GM18867 (cell line): ENCODE measurements around the gene ZNF385B.

Experiments used
- ATAC-seq: cut with Tn5 transposase; IDR thresholded peaks from one replicate; pipeline ENCODE4 v1.9.1; 2021; ENCODE audit warnings: mild to moderate bottlenecking, moderate library complexity; ENCODE audit not compliant: unreplicated experiment

Gene ZNF385B

GRCh38 chr2:179454443-179455171 is 406.8 kb downstream of the ZNF385B start:
- no peak for ATAC-seq

GRCh38 chr2:179449010-179449409 is 412.4 kb downstream of the ZNF385B start:
- peak; percentile 83 for ATAC-seq

GRCh38 chr2:179447839-179448447 is 413.5 kb downstream of the ZNF385B start:
- no peak for ATAC-seq

GRCh38 chr2:179447421-179447820 is 414.0 kb downstream of the ZNF385B start:
- ATAC-seq, result no peak

- ATAC-seq, result no peak
Observed at GRCh38 chr2:179446476-179447141, 414.8 kb downstream of the ZNF385B start.

GRCh38 chr2:179444056-179444455 is 417.4 kb downstream of the ZNF385B start:
- no peak for ATAC-seq

- no peak for ATAC-seq
Observed at GRCh38 chr2:179443180-179443579, 418.2 kb downstream of the ZNF385B start.

- no peak for ATAC-seq
Observed at GRCh38 chr2:179442206-179442605, 419.2 kb downstream of the ZNF385B start.

- ATAC-seq, result no peak
Observed at GRCh38 chr2:179441551-179441950, 419.9 kb downstream of the ZNF385B start.

- ATAC-seq, result peak; percentile 69
Observed at GRCh38 chr2:179440642-179441251, 420.7 kb downstream of the ZNF385B start.

- ATAC-seq, result no peak
Observed at GRCh38 chr2:179438654-179439053, 422.8 kb downstream of the ZNF385B start.

GRCh38 chr2:179437430-179437829 is 424.0 kb downstream of the ZNF385B start:
- ATAC-seq, result no peak

GRCh38 chr2:179435566-179435965 is 425.8 kb downstream of the ZNF385B start:
- ATAC-seq, result no peak

- no peak for ATAC-seq
Observed at GRCh38 chr2:179435000-179435399, 426.4 kb downstream of the ZNF385B start.

- no peak for ATAC-seq
Observed at GRCh38 chr2:179434357-179434756, 427.1 kb downstream of the ZNF385B start.

GRCh38 chr2:179432751-179433150 is 428.7 kb downstream of the ZNF385B start:
- ATAC-seq, result no peak

GRCh38 chr2:179429597-179429996 is 431.8 kb downstream of the ZNF385B start:
- ATAC-seq, result no peak

- ATAC-seq, result no peak
Observed at GRCh38 chr2:179429060-179429471, 432.3 kb downstream of the ZNF385B start.

GRCh38 chr2:179428649-179429048 is 432.8 kb downstream of the ZNF385B start:
- ATAC-seq, result no peak

- ATAC-seq, result no peak
Observed at GRCh38 chr2:179427065-179427464, 434.3 kb downstream of the ZNF385B start.

- ATAC-seq, result peak; percentile 61
Observed at GRCh38 chr2:179424571-179424970, 436.8 kb downstream of the ZNF385B start.
